GM12873 (cell line): ENCODE measurements around the gene LHFPL2.

ENCODE experiments used
- CTCF ChIP-seq: IDR thresholded peaks from 2 replicates; pipeline ENCODE4 v1.5.1; 2012; ENCODE audit warnings: low read depth, mild to moderate bottlenecking, moderate library complexity, low read length, control low read depth; ENCODE audit not compliant: insufficient read depth; ENCODE audit errors: missing control alignments

The LHFPL2 gene

DNA sequence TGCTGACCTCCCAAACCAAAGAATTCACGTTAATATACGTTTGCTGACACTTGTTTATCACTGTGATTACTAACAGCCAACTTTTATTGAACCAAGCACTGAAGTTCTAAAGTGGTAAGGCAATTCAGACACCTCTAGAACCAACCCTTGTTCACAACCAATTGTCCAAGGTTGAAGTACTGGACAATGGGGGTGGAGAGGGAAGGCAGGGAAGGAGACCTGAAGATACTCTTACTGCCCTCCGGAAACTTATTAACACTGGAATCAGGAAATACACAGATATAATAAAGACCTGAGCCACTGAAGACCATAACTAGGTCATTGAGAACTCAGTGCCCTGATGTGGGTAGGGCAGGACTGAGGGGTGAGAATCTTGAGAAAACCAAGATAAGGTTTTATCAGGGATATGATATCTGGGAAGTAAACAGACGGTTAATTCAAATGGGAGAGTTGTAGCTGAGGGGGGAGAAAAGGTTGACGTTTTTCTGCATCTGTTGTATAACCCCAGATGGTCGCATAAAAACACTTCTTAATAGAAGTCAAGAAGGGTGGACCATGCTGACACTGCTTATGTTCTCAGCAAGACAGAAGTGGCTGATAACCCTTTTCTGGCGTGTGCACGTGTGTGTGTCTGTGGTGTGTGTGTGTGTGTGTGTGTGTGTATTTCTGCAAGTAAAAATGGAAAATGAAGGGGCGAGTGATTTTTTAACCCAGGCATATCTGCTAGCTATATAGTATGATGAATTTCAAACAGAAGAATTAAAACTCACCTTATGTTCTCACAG lies 125.9 kb downstream of the LHFPL2 start:
- no peak for TF ChIP-seq CTCF

GRCh38 chr5:78521455-78521854 lies 127.1 kb downstream of the LHFPL2 start:
- TF ChIP-seq CTCF, result no peak

DNA sequence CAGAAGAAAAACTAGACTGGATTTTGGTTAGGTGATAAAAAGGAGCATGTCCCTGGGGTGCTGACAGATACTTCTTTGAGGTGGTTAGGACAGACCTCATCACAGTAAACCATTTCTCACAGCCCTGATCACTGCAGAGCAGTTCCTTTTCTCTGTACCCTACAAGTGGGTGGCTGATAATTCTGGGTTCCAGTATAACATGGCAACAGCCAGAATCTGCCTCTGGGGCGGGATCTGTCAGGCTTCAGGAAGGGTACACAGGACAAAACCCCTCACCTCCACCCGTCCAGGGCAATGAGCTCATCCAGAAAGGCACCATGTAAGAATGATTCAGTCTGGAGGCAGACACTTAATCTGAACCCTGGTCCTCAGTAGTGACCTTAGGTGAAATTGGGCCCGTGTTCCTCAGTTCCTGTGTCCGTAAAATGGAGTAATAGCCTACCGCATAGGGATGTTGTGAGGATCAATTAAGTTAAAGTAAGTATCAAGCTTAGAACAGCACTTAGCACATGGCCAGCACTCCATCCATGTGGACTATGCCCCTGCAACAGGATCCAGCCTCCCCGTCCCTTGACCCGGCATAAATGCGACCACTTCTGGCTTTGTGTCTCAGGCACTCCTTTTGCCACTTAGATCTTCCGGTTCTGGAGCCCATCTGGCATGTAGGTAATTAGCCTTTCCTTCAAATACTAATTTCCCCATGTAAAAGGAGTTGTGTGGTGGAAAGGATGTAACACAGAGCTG lies 129.2 kb downstream of the LHFPL2 start:
- TF ChIP-seq CTCF, result no peak

- TF ChIP-seq CTCF, result no peak
Measured at GRCh38 chr5:78518365-78519197, 130.0 kb downstream of the LHFPL2 start.

DNA sequence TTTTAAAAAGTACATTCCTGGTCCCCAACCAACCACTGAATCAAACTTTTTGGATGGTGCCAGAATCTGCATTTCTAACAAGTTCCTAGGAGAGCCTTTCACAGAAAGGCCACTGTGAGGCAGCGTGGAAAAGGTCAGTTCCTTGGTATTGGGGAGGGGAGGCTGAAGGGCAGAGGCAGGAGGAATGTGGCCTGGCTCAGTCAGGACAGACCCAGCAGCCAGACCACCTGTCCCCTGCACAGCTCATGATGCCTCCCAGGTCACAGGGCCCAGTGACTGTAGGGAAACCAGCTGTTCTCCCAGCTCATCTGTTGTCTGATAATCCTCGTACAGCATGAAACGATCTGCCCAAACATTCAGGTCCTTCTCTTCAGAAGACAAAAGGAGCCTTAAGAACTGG lies 132.9 kb downstream of the LHFPL2 start:
- TF ChIP-seq CTCF, result no peak

- no peak for TF ChIP-seq CTCF
Measured at GRCh38 chr5:78514427-78515330, 133.9 kb downstream of the LHFPL2 start.

- no peak for TF ChIP-seq CTCF
Measured at GRCh38 chr5:78513441-78513840, 135.1 kb downstream of the LHFPL2 start.
